Endothelial cell of umbilical vein (primary cell): ENCODE data around the gene EEF1AKMT4. TPM values are rescaled to one million over a fixed set of nuclear protein-coding genes. Genes with fewer than 3 reads are reported as not detected.

Experiments
- BruUV-seq: library from RNA; stranded (reverse); fragments of 400-500 nt; replicated peaks from 2 replicates; lab custom pipeline; 2021; lab: Mats Ljungman, UMichigan
- CTCF ChIA-PET: fragments of 300-600, 350-600 bp; sonication (Branson Sonifier 250); formaldehyde crosslinking; loops from one replicate; lab custom pipeline; 2021; ENCODE audit warnings: antibody characterized with exemption, inconsistent platforms; lab: Charles Lee
- POLR2A ChIA-PET: fragments of 300-600, 350-600 bp; sonication (Branson Sonifier 250); formaldehyde crosslinking; loops from one replicate; lab custom pipeline; 2021; ENCODE audit warnings: antibody characterized with exemption, inconsistent platforms; lab: Charles Lee
- DNase-seq: peaks from one replicate; pipeline ENCODE4 v3.0.0-alpha.2; 2011; ENCODE audit warnings: low read depth, low spot score
- FAIRE-seq: peaks from 2 replicates; lab custom pipeline; 2011; peaks lifted over from hg19 to GRCh38; lab: Jason Lieb, UNC
- H2AFZ ChIP-seq: 2 replicates; pipeline ENCODE4 v1.6.0; 2012; ENCODE audit warnings: low read depth, low read length, control low read depth, inconsistent platforms
- H3K27ac ChIP-seq: 2 replicates; pipeline ENCODE4 v1.5.1; 2011; ENCODE audit warnings: low read depth, mild to moderate bottlenecking, control low read depth, low read length, moderate library complexity; ENCODE audit not compliant: insufficient read depth
- H3K27me3 ChIP-seq, 2 experiments: 2 replicates each; pipeline versions ENCODE4 v1.6.0 to v1.6.1; 2011; ENCODE audit warnings: low read length in 2 of 2, mixed read lengths in 1 of 2; ENCODE audit not compliant: control insufficient read depth in 2 of 2, insufficient read depth in 2 of 2
- H3K36me3 ChIP-seq, 2 experiments: 2 replicates in 1 of 2; 3 replicates in 1 of 2; pipeline ENCODE4 v1.5.1; 2011; ENCODE audit warnings: low read length in 2 of 2, mild to moderate bottlenecking in 1 of 2, moderate library complexity in 1 of 2; ENCODE audit not compliant: control insufficient read depth in 2 of 2, insufficient read depth in 2 of 2; ENCODE audit errors: extremely low read depth in 1 of 2
- H3K4me1 ChIP-seq: 3 replicates; pipeline ENCODE4 v1.5.1; 2011; ENCODE audit warnings: mild to moderate bottlenecking, low read length; ENCODE audit not compliant: control insufficient read depth, insufficient read depth; ENCODE audit errors: extremely low read depth
- H3K4me2 ChIP-seq: 2 replicates; pipeline ENCODE4 v1.6.1; 2011; ENCODE audit warnings: low read length, control low read depth, mixed read lengths; ENCODE audit not compliant: insufficient read depth
- H3K4me3 ChIP-seq, 3 experiments: fragments of 200-600 bp in 1 of 3; sonication (generic), shearing (Covaris generic) in 1 of 3; replicated peaks in 1 of 3; 2 replicates each; pipeline ENCODE4 v1.5.1; 2011 to 2016; ENCODE audit warnings: control low read depth in 3 of 3, low read length in 3 of 3, mild to moderate bottlenecking in 2 of 3, inconsistent platforms in 1 of 3, low read depth in 1 of 3, moderate library complexity in 1 of 3; ENCODE audit not compliant: insufficient read depth in 1 of 3
- H3K79me2 ChIP-seq: 2 replicates; pipeline ENCODE4 v1.6.0; 2012; ENCODE audit warnings: low read length, inconsistent platforms; ENCODE audit not compliant: control insufficient read depth, insufficient read depth
- H3K9ac ChIP-seq: replicated peaks from 2 replicates; pipeline ENCODE3; 2011; ENCODE audit warnings: low read length, control low read depth; ENCODE audit not compliant: insufficient read depth; ENCODE audit errors: extremely low read depth
- H3K9me1 ChIP-seq: replicated peaks from 3 replicates; pipeline ENCODE4 v1.6.0; 2011; ENCODE audit warnings: mild to moderate bottlenecking, low read length; ENCODE audit not compliant: control insufficient read depth, insufficient read depth; ENCODE audit errors: extremely low read depth
- H3K9me3 ChIP-seq: replicated peaks from 2 replicates; pipeline ENCODE4 v1.5.1; 2012; ENCODE audit warnings: low read length, inconsistent platforms; ENCODE audit not compliant: control insufficient read depth, insufficient read depth
- H4K20me1 ChIP-seq: replicated peaks from 2 replicates; pipeline ENCODE3; 2011; ENCODE audit warnings: mild to moderate bottlenecking, low read length; ENCODE audit not compliant: control insufficient read depth, insufficient read depth; ENCODE audit errors: extremely low read depth
- EZH2 ChIP-seq: IDR thresholded peaks from 2 replicates; pipeline ENCODE4 v1.6.1; 2012; ENCODE audit warnings: borderline replicate concordance, low read depth, mild to moderate bottlenecking, moderate library complexity, low read length, inconsistent platforms; ENCODE audit not compliant: severe bottlenecking
- FOS ChIP-seq: IDR thresholded peaks from 2 replicates; pipeline ENCODE4 v1.6.1; 2011; ENCODE audit warnings: mild to moderate bottlenecking, low read length, moderate library complexity, borderline replicate concordance; ENCODE audit not compliant: insufficient read depth
- GATA2 ChIP-seq: IDR thresholded peaks from 2 replicates; pipeline ENCODE4 v1.7.0; 2011; ENCODE audit warnings: low read depth, mild to moderate bottlenecking, moderate library complexity, mixed read lengths, low read length; ENCODE audit not compliant: insufficient read length, insufficient read depth
- JUN ChIP-seq: IDR thresholded peaks from 2 replicates; pipeline ENCODE4 v1.6.1; 2011; ENCODE audit warnings: borderline replicate concordance, low read depth; ENCODE audit not compliant: insufficient read length, insufficient read depth
- MYC ChIP-seq: IDR thresholded peaks from one replicate; pipeline ENCODE4 v1.6.1; 2011; ENCODE audit warnings: mild to moderate bottlenecking, low read depth, low read length
- POLR2A ChIP-seq: IDR thresholded peaks from 2 replicates; pipeline ENCODE4 v1.6.1; 2012; ENCODE audit warnings: low read depth, mild to moderate bottlenecking, control low read depth, low read length
- POLR2AphosphoS5 ChIP-seq: IDR thresholded peaks from 2 replicates; pipeline ENCODE4 v1.6.1; 2012; ENCODE audit warnings: low read depth, mild to moderate bottlenecking, control low read depth, low read length, moderate library complexity; ENCODE audit not compliant: insufficient read depth
- dilution Hi-C: fragments of 300-500 bp; cut with MboI; formaldehyde crosslinking; loops from one replicate; pipeline ENCODE4 v1.15.0; 2019; ENCODE audit warnings: low sequenced_read_pairs; ENCODE audit not compliant: extremely low pct_ligation_motif_present
- intact Hi-C: fragments of 100-400 bp; cut with micrococcal nuclease; formaldehyde crosslinking; loops from one replicate; pipeline ENCODE4 v1.10.0; 2022
- polyA plus RNA-seq, 4 experiments: library from polyadenylated mRNA; depleted of rRNA in 3 of 4; stranded (reverse) in 3 of 4; unstranded in 1 of 4; fragments of >200 nt; gene quantifications; 2 replicates each; pipeline versions ENCODE4 v1.2.1 to v1.2.3, GENCODE V29; 2011 to 2012; ENCODE audit warnings: missing spikeins in 1 of 4
- total RNA-seq: library from RNA; stranded (reverse); gene quantifications from 2 replicates; pipeline ENCODE4 v1.2.3, GENCODE V29; 2021
- TF ChIP-seq, protein P1 (sequence below): IDR thresholded peaks from 2 replicates; pipeline ENCODE4 v1.6.1; 2011; ENCODE audit not compliant: insufficient read depth, insufficient read length
- TF ChIP-seq, protein P2 (sequence below), 2 donors: IDR thresholded peaks; 1 replicate in 1 of 2; 2 replicates in 1 of 2; pipeline ENCODE4 v1.5.1; 2011; ENCODE audit warnings: low read length in 2 of 2, mild to moderate bottlenecking in 2 of 2, moderate library complexity in 2 of 2, control low read depth in 1 of 2, inconsistent platforms in 1 of 2, low read depth in 1 of 2; ENCODE audit not compliant: insufficient read depth in 1 of 2; ENCODE audit errors: extremely low read depth in 1 of 2

The EEF1AKMT4 gene
- total and polyA plus RNA-seq, 2 donors (not counting 3 experiments of a cell fraction or from before 2014, with no cell fraction given) = 3.4 to 8.0 TPM

DNA sequence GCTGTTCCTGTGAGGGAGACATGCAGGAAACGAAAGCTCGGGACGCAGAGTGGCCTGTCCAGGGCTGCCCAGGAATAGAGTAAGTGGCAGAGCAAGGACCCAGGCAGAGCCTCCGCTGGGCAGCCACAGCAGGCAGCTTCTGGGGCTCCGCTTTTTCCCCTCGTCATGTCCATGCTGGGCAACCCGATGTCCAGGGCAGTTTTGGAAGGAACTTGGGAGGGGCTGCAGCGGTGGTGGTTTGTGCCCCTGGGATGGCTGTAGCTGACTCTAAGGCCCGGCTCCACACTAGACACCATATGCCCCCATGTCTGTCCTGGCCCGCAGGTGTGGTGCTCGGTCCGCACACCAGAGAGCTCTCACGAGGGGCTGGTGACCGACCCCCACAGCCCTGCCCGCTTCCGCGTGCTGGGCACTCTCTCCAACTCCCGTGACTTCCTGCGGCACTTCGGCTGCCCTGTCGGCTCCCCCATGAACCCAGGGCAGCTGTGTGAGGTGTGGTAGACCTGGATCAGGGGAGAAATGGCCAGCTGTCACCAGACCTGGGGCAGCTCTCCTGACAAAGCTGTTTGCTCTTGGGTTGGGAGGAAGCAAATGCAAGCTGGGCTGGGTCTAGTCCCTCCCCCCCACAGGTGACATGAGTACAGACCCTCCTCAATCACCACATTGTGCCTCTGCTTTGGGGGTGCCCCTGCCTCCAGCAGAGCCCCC, 42.4 kb downstream of the EEF1AKMT4 start:
- H3K36me3 ChIP-seq = no peaks in the 10 kb centered on the region
- DNase-seq (no peak), FAIRE-seq (no peak)
- dilution Hi-C loops = no loop called here
- H3K4me3 ChIP-seq = no peak overlapping the region
- no peaks in the 10 kb centered on the region for H3K79me2 ChIP-seq
- intact Hi-C loops = no loop called here
- peaks cover 3% of the 10 kb centered on the region in 2 experiments for H3K27me3 ChIP-seq
- no peak overlapping the region for H3K27ac ChIP-seq
- H3K9me1 ChIP-seq = no peaks in the 10 kb centered on the region
- H3K4me1 ChIP-seq = no peaks in the 10 kb centered on the region
- no TSS peak for BruUV-seq
- ChIA-PET CTCF (interaction anchor here (0.6 to 1.1 kb wide), 3 partner anchors 64 to 396 kb away, joined by 3 to 4 read pairs (median 3); no protein-coding TSS in a partner anchor), POLR2A (no interaction called here)
- TF ChIP-seq JUN (no peak), GATA2 (no peak), FOS (no peak), POLR2AphosphoS5 (no peak), POLR2A (no peak), EZH2 (no peak), MYC (no peak)
- TF ChIP-seq, protein P1, sequence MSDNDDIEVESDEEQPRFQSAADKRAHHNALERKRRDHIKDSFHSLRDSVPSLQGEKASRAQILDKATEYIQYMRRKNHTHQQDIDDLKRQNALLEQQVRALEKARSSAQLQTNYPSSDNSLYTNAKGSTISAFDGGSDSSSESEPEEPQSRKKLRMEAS = no peak
- TF ChIP-seq, protein P2, sequence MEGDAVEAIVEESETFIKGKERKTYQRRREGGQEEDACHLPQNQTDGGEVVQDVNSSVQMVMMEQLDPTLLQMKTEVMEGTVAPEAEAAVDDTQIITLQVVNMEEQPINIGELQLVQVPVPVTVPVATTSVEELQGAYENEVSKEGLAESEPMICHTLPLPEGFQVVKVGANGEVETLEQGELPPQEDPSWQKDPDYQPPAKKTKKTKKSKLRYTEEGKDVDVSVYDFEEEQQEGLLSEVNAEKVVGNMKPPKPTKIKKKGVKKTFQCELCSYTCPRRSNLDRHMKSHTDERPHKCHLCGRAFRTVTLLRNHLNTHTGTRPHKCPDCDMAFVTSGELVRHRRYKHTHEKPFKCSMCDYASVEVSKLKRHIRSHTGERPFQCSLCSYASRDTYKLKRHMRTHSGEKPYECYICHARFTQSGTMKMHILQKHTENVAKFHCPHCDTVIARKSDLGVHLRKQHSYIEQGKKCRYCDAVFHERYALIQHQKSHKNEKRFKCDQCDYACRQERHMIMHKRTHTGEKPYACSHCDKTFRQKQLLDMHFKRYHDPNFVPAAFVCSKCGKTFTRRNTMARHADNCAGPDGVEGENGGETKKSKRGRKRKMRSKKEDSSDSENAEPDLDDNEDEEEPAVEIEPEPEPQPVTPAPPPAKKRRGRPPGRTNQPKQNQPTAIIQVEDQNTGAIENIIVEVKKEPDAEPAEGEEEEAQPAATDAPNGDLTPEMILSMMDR (IDR thresholded peaks at IDR 0.05; ENCODE audit: extremely low read depth in 1 of 2, insufficient read depth in 1 of 2, low read depth in 1 of 2, low read length in 2 of 2) = no peak
- no peaks in the 10 kb centered on the region for H3K9me3 ChIP-seq
- H4K20me1 ChIP-seq = no peaks in the 10 kb centered on the region
- H3K4me2 ChIP-seq = no peak overlapping the region
- no peak overlapping the region for H2AFZ ChIP-seq
- H3K9ac ChIP-seq = no peak overlapping the region
